ENCODE results near the gene HOXA6. TPM values are rescaled to one million over a fixed set of nuclear protein-coding genes. Genes with fewer than 3 reads are reported as not detected.

HOXA6 gene
- total and polyA plus RNA-seq, 10 of the 15 experiments (the other 5 are each of a cell fraction or from before 2014, with no cell fraction given), result 0.08 TPM; not detected in 9

DNA sequence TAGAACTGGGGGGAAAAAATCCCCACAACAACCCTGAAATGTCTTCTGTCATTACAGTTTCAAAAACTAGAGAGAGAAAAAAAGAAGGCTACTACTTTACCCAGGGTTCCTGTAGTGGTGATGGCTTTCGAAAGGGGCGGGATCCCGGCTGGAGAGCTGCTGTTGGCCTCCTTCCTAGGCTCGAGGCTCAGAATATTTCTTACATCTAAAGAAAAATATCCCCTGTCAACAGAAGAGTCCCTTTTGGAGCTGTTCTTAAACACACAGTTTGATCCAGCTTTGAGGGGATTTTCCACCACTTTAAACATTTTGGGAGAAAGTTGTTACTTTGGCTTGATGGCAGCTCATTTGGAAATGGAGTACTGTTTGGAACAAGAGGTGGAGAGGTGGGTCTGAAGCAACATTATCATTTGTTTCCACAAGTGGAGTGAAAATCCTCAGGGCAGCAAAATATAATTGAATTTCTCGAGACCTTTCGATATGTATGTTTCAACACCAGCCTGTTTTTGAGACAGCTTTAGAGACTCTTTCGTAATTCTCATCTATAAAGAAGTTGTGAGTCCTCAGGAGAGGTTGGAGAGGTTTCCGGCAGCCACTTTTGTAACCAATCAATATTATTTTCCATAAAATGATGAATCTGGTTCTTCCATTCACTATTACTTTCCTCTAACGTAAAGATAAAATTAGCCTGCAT, 47.3 kb upstream of the HOXA6 start:
- no peaks in the 10 kb centered on the region; the same call in 2 of the 3 replicates for H3K9me3 ChIP-seq (replicated peaks; ENCODE audit: control insufficient read depth, insufficient read depth, low read length)
- 0 out of 2 replicates have a peak, but pooled peaks cover 3% of the 10 kb centered on the region for H4K20me1 ChIP-seq (ENCODE audit: control insufficient read depth, insufficient read depth)
- no peaks in the 10 kb centered on the region for H3K36me3 ChIP-seq (ENCODE audit: control insufficient read depth in 2 of 2, insufficient read depth in 2 of 2, low read length in 1 of 2)
- no peak overlapping the region for H3K4me3 ChIP-seq
- no peak overlapping the region for H3K27ac ChIP-seq (ENCODE audit: control insufficient read depth, insufficient read depth)
- no peaks in the 10 kb centered on the region; the same call in 1 of the 2 replicates for H3K4me1 ChIP-seq (ENCODE audit: control insufficient read depth, insufficient read depth, low read length)
- DNase-seq (ENCODE audit: low read depth, low spot score), result no peak
- TF ChIP-seq ZNF217 (IDR thresholded peaks at IDR 0.05), result no peak
- TF ChIP-seq SPI1 (IDR thresholded peaks at IDR 0.05; ENCODE audit: borderline replicate concordance, insufficient read depth, low read depth, low read length), result no peak
- no peak for TF ChIP-seq ZBTB33 (IDR thresholded peaks at IDR 0.05)
- TF ChIP-seq JUNB (IDR thresholded peaks at IDR 0.05), result no peak
- TF ChIP-seq ASH2L (IDR thresholded peaks at IDR 0.05; ENCODE audit: borderline replicate concordance, low read depth), result no peak
- TF ChIP-seq ZSCAN29 (IDR thresholded peaks at IDR 0.05), result no peak
- BruUV-seq (replicated peaks), result no TSS peak
- 40% methylated on average over 9 of the region's 9 CpGs for WGBS (ENCODE audit: insufficient coverage, insufficient replicate concordance, low lambda C conversion rate, missing lambda C conversion rate)
- ChIA-PET POLR2A (no interaction called here), SMC1A (ENCODE audit: uncharacterized antibody, unreplicated experiment) (interaction anchor here (0.9 to 2.4 kb wide), 4 partner anchors 382 to 742 kb away, joined by 3 to 16 read pairs (median 6); no protein-coding TSS in a partner anchor), RAD21 (ENCODE audit: unreplicated experiment) (interaction anchor here (0.9 to 2.6 kb wide), 4 partner anchors 411 to 728 kb away, joined by 3 to 70 read pairs (median 30); no protein-coding TSS in a partner anchor), CTCF (interaction anchor here (1.1 to 3.3 kb wide), 19 partner anchors 22 to 902 kb away, joined by 3 to 93 read pairs (median 10); no protein-coding TSS in a partner anchor)
- H3K79me2 ChIP-seq (ENCODE audit: control insufficient read depth, insufficient read depth, low read length), result no peaks in the 10 kb centered on the region
- ATAC-seq, result no peak
- no peak overlapping the region for H3K9ac ChIP-seq (ENCODE audit: control insufficient read depth, insufficient read depth, low read length)
- H3K4me2 ChIP-seq (ENCODE audit: control insufficient read depth, insufficient read depth), result no peak overlapping the region
- intact Hi-C loops (cut with micrococcal nuclease; ENCODE audit: unreplicated experiment), result loop anchor here (5.0 kb wide), 2 partner anchors 587 to 902 kb away; no protein-coding TSS in a partner anchor
- H2AFZ ChIP-seq (ENCODE audit: control insufficient read depth, low read depth, low read length), result no peak overlapping the region
- peaks cover 21 to 37% of the 10 kb centered on the region in 2 experiments for H3K27me3 ChIP-seq (replicated peaks in 1 of 2; ENCODE audit: control insufficient read depth in 2 of 2, insufficient read depth in 2 of 2, low read length in 1 of 2)
- FAIRE-seq, result no peak
- in situ Hi-C loops (cut with MboI), result loop anchor here (5.0 kb wide), 3 partner anchors 382 to 822 kb away; no protein-coding TSS in a partner anchor

Data from GM12878 (cell line).